ENCODE data around the gene ZFAND5. TPM values are rescaled to one million over a fixed set of nuclear protein-coding genes. Genes with fewer than 3 reads are reported as not detected.
A peak's percentile ranks its signal among the peaks of the same experiment; 100 is the strongest.

ZFAND5 gene
- polyA plus RNA-seq, 2 of the 4 experiments (the other 2 are of a cell fraction), result 135 to 234 TPM

DNA sequence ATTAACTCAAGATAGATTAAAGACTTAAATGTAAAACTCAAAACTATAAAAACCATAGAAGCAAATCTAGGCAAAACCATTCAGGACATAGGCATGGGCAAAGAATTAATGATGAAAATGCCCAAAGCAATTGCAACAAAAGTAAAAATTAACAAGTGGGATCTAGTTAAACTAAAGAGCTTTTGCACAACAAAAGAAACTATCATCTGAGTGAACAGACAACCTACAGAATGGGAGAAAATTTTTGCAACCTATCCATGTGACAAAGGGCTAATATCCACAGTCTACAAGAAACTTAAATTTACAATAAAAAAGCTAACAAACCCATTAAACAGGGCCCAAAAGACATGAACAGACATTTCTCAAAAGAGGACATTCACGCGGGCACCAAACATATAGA lies 34.4 kb upstream of the ZFAND5 start:
- peaks cover 25% of the 10 kb centered on the region for H3K4me1 ChIP-seq
- H3K4me3 ChIP-seq, result no peak overlapping the region
- TF ChIP-seq ZC3H11A (IDR thresholded peaks at IDR 0.05) (no peak), EHMT2 (IDR thresholded peaks at IDR 0.05; ENCODE audit: low read depth) (no peak), CBX2 (IDR thresholded peaks at IDR 0.05; ENCODE audit: borderline replicate concordance, low read depth) (no peak), NPAS2 (CRISPR knock-in tag; IDR thresholded peaks at IDR 0.05; ENCODE audit: borderline replicate concordance) (no peak), FOSL2 (IDR thresholded peaks at IDR 0.05) (no peak), FOSL2 (CRISPR knock-in tag; IDR thresholded peaks at IDR 0.05) (no peak), KDM5A (IDR thresholded peaks at IDR 0.05) (no peak), HEYL (CRISPR knock-in tag; IDR thresholded peaks at IDR 0.05) (no peak), JUNB (IDR thresholded peaks at IDR 0.05) (no peak), EHF (CRISPR knock-in tag; IDR thresholded peaks at IDR 0.05) (no peak), NFE2L2 (conservative IDR thresholded peaks at IDR 0.05; ENCODE audit: low read length) (no peak), TP53 (CRISPR knock-in tag; IDR thresholded peaks at IDR 0.05) (no peak), GATA3 (IDR thresholded peaks at IDR 0.05; ENCODE audit: borderline replicate concordance) (no peak), SREBF2 (IDR thresholded peaks at IDR 0.05) (no peak), NR3C1 (IDR thresholded peaks at IDR 0.05) (no peak), RAD21 (conservative IDR thresholded peaks at IDR 0.05 in 1 of 2, IDR thresholded peaks at IDR 0.05 in 1 of 2) (no peak), TFCP2L1 (CRISPR knock-in tag; IDR thresholded peaks at IDR 0.05) (no peak), ZNF302 (CRISPR knock-in tag; IDR thresholded peaks at IDR 0.05) (no peak)
- TF ChIP-seq, protein P1, sequence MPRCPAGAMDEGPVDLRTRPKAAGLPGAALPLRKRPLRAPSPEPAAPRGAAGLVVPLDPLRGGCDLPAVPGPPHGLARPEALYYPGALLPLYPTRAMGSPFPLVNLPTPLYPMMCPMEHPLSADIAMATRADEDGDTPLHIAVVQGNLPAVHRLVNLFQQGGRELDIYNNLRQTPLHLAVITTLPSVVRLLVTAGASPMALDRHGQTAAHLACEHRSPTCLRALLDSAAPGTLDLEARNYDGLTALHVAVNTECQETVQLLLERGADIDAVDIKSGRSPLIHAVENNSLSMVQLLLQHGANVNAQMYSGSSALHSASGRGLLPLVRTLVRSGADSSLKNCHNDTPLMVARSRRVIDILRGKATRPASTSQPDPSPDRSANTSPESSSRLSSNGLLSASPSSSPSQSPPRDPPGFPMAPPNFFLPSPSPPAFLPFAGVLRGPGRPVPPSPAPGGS (IDR thresholded peaks at IDR 0.05), result no peak
- ChIA-PET POLR2A (no interaction called here), CTCF (interaction anchor here (0.7 kb wide), 1 partner anchor 44 kb away, joined by 4 read pairs; no protein-coding TSS in a partner anchor)
- no peak for DNase-seq (ENCODE audit: low read depth in 1 of 2, low spot score in 1 of 2)
- no peak for ATAC-seq
- no peak overlapping the region for H3K4me2 ChIP-seq
- FAIRE-seq, result no peak
- H3K27ac ChIP-seq, result no peak overlapping the region; a peak in 1 of 6 replicates
- 88% methylated on average over 2 of the region's 2 CpGs for WGBS (ENCODE audit: missing lambda C conversion rate)
- no peaks in the 10 kb centered on the region for H3K9me3 ChIP-seq

DNA sequence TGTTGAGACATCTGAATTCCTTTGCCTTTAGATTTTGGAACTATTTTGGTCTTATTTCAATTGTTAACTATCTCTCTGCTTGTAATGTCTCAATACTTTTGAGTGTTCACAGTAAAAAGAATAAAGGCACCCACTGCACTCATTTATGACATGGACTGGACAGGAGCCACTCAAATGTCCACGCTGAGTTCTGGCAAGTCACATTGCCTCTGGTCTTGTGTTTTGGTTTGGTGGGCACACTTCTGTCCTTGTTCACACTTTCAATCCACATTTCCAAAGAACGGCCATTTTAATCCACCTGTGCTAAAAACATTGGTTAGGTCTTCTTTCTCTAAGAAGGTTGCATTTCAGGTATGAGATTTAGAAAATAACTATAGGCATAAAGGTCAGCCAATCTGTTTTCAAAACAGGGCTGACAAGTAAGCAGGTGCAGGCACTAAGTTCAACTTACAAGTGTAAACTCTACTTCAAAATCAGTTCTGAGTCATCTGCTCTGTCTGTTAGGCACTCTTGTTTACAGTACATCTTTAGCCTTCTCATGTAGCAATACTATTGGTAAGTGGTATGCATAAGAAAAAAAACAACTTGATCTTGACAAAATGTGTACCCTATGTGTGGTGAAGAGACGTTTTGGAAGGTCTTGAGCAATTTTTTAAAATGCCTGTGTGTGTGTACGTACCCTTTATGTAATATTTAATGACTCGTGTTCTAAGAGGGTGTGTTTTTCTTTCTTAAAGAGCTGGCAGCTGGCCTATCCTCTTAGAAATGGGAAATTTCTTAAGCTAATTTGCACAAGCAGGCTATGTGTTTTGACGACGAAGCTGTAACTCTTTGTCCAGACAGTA lies 31.5 kb upstream of the ZFAND5 start:
- DNase-seq (ENCODE audit: low read depth in 1 of 2, low spot score in 1 of 2) (peak; percentile 28 to 73), FAIRE-seq (peak; percentile 96), ATAC-seq (peak; percentile 92 to 94)
- peak; percentile 51; the same call in 1 of the 2 replicates for TF ChIP-seq FOSL2 (IDR thresholded peaks at IDR 0.05)
- peak; percentile 79 for TF ChIP-seq FOSL2 (CRISPR knock-in tag; IDR thresholded peaks at IDR 0.05)
- TF ChIP-seq, protein P2, sequence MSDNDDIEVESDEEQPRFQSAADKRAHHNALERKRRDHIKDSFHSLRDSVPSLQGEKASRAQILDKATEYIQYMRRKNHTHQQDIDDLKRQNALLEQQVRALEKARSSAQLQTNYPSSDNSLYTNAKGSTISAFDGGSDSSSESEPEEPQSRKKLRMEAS (IDR thresholded peaks at IDR 0.05), result peak; percentile 40; the same call in 1 of the 2 replicates
- peak; percentile 74 to 77 for TF ChIP-seq CEBPB (IDR thresholded peaks at IDR 0.05)
- TF ChIP-seq POLR2A (IDR thresholded peaks at IDR 0.05; ENCODE audit: low read length), result no peak
- peak in 1 of 2 experiments; percentile 30; a peak in 1 of 5 replicates for TF ChIP-seq EP300 (IDR thresholded peaks at IDR 0.05)
- peak; percentile 34; the same call in 1 of the 2 replicates for TF ChIP-seq GATA3 (IDR thresholded peaks at IDR 0.05; ENCODE audit: borderline replicate concordance)
- TF ChIP-seq, protein P3, sequence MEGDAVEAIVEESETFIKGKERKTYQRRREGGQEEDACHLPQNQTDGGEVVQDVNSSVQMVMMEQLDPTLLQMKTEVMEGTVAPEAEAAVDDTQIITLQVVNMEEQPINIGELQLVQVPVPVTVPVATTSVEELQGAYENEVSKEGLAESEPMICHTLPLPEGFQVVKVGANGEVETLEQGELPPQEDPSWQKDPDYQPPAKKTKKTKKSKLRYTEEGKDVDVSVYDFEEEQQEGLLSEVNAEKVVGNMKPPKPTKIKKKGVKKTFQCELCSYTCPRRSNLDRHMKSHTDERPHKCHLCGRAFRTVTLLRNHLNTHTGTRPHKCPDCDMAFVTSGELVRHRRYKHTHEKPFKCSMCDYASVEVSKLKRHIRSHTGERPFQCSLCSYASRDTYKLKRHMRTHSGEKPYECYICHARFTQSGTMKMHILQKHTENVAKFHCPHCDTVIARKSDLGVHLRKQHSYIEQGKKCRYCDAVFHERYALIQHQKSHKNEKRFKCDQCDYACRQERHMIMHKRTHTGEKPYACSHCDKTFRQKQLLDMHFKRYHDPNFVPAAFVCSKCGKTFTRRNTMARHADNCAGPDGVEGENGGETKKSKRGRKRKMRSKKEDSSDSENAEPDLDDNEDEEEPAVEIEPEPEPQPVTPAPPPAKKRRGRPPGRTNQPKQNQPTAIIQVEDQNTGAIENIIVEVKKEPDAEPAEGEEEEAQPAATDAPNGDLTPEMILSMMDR (IDR thresholded peaks at IDR 0.05), result no peak
- TF ChIP-seq JUNB (IDR thresholded peaks at IDR 0.05), result peak; percentile 59
- CTCF ChIA-PET, result interaction anchor here (0.7 to 1.7 kb wide), 2 partner anchors 11 to 26 kb away, joined by 4 read pairs; no protein-coding TSS in a partner anchor
- H3K27ac ChIP-seq, result peak overlapping the region; percentile 50 to 54; a peak in 5 of 6 replicates
- POLR2A ChIA-PET, result interaction anchor here (0.6 to 1.7 kb wide), 3 partner anchors 24 to 33 kb away, joined by 3 to 17 read pairs (median 11); partner anchors contain the start of gene ZFAND5
- H3K4me2 ChIP-seq, result peak overlapping the region; percentile 63
- H3K9me3 ChIP-seq, result no peaks in the 10 kb centered on the region
- no peak overlapping the region for H3K4me3 ChIP-seq
- WGBS (ENCODE audit: missing lambda C conversion rate), result 4% methylated on average over 7 of the region's 7 CpGs
- H3K4me1 ChIP-seq, result peaks cover 38% of the 10 kb centered on the region
